Effector CD4-positive, alpha-beta T cell (primary cell): ENCODE measurements around the gene SYTL2.
"Not testable (repeated sequence)": the region's sequence is repeated elsewhere in the genome, so short reads cannot be mapped to it uniquely, and the experiment has no call there.

Experiments
- DNase-seq: peaks from one replicate; pipeline ENCODE4 v3.0.0-alpha.2; 2020

Gene SYTL2

GRCh38 chr11:85787809-85788760 lies 22.9 kb downstream of the SYTL2 start:
- no peak for DNase-seq

GRCh38 chr11:85787168-85787567 lies 23.8 kb downstream of the SYTL2 start:
- DNase-seq = no peak

- no peak for DNase-seq
These were observed 26.3 kb downstream of the SYTL2 start for GRCh38 chr11:85784480-85785265.

- DNase-seq = no peak
These were observed 27.2 kb downstream of the SYTL2 start for GRCh38 chr11:85783758-85784157.

GRCh38 chr11:85780780-85781517 lies 30.0 kb downstream of the SYTL2 start:
- DNase-seq = not testable (repeated sequence)

GRCh38 chr11:85779956-85780640 lies 30.8 kb downstream of the SYTL2 start:
- no peak for DNase-seq

- DNase-seq = not testable (repeated sequence)
These were observed 33.4 kb downstream of the SYTL2 start for GRCh38 chr11:85777603-85777972.

- no peak for DNase-seq
These were observed 33.9 kb downstream of the SYTL2 start for GRCh38 chr11:85776951-85777602.

GRCh38 chr11:85774256-85775101 lies 36.5 kb downstream of the SYTL2 start:
- no peak for DNase-seq

GRCh38 chr11:85772695-85773094 lies 38.2 kb downstream of the SYTL2 start:
- DNase-seq = no peak

- DNase-seq = no peak
These were observed 39.4 kb downstream of the SYTL2 start for GRCh38 chr11:85771568-85771967.

- no peak for DNase-seq
These were observed 41.2 kb downstream of the SYTL2 start for GRCh38 chr11:85769771-85770170.

GRCh38 chr11:85768473-85769146 lies 42.3 kb downstream of the SYTL2 start:
- no peak for DNase-seq

- DNase-seq = no peak
These were observed 43.5 kb downstream of the SYTL2 start for GRCh38 chr11:85767246-85767945.

- DNase-seq = no peak
These were observed 44.2 kb downstream of the SYTL2 start for GRCh38 chr11:85766721-85767161.

GRCh38 chr11:85764796-85765195 lies 46.1 kb downstream of the SYTL2 start:
- DNase-seq = no peak

GRCh38 chr11:85762226-85762625 lies 48.7 kb downstream of the SYTL2 start:
- DNase-seq = no peak

GRCh38 chr11:85759915-85760314 lies 51.0 kb downstream of the SYTL2 start:
- DNase-seq = no peak

- DNase-seq = no peak
These were observed 52.4 kb downstream of the SYTL2 start for GRCh38 chr11:85758480-85759039.
